OCI-LY3 (cell line): Measurements from ENCODE around the gene ZBTB7C.

Experiments used
- CTCF ChIP-seq: fragments of 200-600, 300-600 bp; sonication (generic); IDR thresholded peaks from 2 replicates; pipeline ENCODE4 v1.5.1; 2014; ENCODE audit warnings: antibody characterized with exemption, low read length, low read depth
- EZH2phosphoT487 ChIP-seq: fragments of 200-600 bp; shearing (Covaris generic); IDR thresholded peaks from 2 replicates; pipeline ENCODE4 v1.6.1; 2018; ENCODE audit warnings: antibody characterized with exemption, mixed run types, low read depth

DNA sequence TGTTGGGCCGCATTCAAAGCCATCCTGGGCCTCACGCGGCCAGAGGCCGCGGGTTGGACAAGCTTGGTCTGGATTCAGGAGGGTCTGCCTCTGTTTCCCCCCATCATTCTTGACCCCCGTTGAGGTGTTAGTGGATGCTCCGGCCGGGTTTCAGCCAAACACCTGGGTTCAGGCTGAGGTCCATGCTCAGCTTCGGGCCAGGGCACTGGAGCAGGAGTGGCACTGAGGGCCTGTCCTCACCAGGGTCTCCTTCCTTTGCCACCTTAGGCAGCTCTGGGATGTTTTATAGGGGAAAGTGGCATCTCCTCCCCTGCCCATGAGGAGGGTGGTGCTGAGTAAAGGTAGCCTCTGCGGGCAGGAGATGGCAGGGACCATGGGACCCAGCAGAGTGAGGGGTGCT is 401.8 kb downstream of the ZBTB7C start:
- TF ChIP-seq CTCF (no peak), EZH2phosphoT487 (no peak)
